HT1080 (cell line): ENCODE measurements around the gene EWSR1. TPM values are rescaled to one million over a fixed set of nuclear protein-coding genes. Genes with fewer than 3 reads are reported as not detected.
"Not testable (repeated sequence)": the region's sequence is repeated elsewhere in the genome, so short reads cannot be mapped to it uniquely, and the experiment has no call there.

Experiments
- DNase-seq: peaks from one replicate; pipeline ENCODE4 v3.0.0-alpha.2; 2015; ENCODE audit warnings: low read depth
- polyA plus RNA-seq, 2 experiments: library from polyadenylated mRNA; depleted of rRNA; stranded (reverse); fragments of >200 nt; gene quantifications; 2 replicates each; pipeline ENCODE4 v1.2.3, GENCODE V29; 2015
- total RNA-seq: library from RNA; depleted of rRNA; stranded (reverse); fragments of >200 nt; shearing (Covaris generic); gene quantifications from 2 replicates; pipeline ENCODE4 v1.2.3, GENCODE V29; 2014; rRNA removed

EWSR1 gene, protein sequence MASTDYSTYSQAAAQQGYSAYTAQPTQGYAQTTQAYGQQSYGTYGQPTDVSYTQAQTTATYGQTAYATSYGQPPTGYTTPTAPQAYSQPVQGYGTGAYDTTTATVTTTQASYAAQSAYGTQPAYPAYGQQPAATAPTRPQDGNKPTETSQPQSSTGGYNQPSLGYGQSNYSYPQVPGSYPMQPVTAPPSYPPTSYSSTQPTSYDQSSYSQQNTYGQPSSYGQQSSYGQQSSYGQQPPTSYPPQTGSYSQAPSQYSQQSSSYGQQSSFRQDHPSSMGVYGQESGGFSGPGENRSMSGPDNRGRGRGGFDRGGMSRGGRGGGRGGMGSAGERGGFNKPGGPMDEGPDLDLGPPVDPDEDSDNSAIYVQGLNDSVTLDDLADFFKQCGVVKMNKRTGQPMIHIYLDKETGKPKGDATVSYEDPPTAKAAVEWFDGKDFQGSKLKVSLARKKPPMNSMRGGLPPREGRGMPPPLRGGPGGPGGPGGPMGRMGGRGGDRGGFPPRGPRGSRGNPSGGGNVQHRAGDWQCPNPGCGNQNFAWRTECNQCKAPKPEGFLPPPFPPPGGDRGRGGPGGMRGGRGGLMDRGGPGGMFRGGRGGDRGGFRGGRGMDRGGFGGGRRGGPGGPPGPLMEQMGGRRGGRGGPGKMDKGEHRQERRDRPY
- total RNA-seq, result 256 and 340 TPM in 2 replicates
- 245 and 248 TPM in 2 replicates for polyA plus RNA-seq (2015; cell fraction: cytosol; rRNA removed)
- 797 and 806 TPM in 2 replicates for polyA plus RNA-seq (2015; cell fraction: nucleus; rRNA removed)

DNA sequence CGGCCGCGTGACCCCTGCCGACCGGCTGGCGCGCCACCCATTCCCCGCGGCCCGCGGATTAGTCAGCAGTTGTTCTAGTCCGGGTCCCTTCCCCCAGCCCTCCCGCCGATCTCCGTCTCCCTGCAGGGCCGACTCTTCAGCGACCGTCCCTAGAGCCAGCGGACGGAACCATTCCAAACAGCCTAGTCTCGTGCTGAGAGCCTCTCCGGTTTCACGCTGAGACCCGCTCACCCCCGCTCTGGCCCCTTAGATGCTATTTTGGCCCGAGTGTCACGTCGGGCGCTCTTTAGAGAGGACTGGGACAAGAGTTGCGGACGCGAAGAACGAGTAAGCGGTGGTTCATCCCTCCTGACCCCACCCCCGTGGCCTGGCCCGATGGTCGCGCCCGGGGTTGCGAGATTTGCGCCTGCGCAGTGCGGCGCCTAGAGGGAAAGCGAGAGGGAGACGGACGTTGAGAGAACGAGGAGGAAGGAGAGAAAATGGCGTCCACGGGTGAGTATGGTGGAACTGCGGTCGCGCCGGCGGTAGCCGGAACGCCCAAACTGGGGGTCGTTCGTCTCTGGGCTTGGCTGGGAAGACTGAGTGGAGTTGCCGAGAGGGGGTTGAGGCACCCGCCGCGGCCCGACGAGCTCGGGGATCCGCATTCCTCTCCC lies at the start of gene EWSR1, which contains the start of gene RHBDD3:
TSS of gene EWSR1 (plus strand) at position 411 of the 653 bp plus-strand sequence. CDS start at position 480, 69 bp downstream.
TSS of gene RHBDD3 (minus strand) at position 124 of the 653 bp plus-strand sequence. CDS start 2,355 bp downstream, outside the sequence.
- peak; percentile 88 for DNase-seq

DNA sequence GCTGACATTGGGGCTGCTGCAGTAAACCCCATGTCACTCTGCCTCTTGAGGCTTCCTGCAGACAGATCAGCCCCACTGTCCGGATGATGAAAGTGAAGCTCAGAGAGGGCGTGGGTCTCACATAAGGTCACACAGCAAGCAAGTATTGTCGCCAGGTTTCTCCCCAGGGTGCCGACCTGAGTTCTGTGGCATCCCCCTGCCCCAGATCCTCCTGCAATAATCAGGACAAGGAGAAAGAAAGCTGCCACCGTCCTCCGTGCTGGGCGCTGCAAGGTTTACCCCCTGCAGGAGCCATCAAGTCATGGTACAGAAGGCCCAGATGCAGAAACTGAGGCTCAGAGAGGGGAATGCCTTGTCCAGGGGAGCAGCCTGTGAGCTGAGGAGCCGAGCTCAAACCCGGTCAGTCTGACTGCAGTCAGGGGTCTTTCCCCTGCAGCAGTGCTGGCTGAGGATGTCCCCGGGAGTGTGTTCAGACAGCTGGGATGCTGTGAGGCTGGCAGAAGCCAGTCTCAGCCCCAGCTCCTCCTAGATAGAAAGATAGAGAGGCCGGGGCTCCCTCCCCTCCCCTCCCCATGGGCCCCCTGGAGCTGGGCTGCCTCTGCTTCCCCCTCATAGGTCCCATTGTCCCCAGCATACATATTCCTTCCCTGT lies 49.2 kb upstream of the EWSR1 start:
- DNase-seq, result no peak

DNA sequence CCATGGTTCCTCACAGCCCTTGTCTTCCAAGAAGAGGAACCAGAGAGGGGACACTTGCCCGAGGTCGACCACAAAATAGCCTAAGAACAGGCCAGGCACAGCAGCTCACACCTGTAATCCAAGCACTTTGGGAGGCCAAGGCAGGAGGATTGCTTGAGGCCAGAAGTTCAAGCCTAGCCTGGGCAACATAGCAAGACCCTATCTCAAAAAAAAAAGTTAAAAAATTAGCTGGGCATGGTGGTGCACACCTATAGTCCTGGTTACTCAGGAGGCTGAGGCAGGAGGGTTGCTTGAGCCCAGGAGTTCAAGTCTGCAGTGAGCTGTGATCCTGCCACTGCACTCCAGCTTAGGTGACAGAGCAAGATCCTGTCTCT lies 48.7 kb upstream of the EWSR1 start:
- DNase-seq, result not testable (repeated sequence)

DNA sequence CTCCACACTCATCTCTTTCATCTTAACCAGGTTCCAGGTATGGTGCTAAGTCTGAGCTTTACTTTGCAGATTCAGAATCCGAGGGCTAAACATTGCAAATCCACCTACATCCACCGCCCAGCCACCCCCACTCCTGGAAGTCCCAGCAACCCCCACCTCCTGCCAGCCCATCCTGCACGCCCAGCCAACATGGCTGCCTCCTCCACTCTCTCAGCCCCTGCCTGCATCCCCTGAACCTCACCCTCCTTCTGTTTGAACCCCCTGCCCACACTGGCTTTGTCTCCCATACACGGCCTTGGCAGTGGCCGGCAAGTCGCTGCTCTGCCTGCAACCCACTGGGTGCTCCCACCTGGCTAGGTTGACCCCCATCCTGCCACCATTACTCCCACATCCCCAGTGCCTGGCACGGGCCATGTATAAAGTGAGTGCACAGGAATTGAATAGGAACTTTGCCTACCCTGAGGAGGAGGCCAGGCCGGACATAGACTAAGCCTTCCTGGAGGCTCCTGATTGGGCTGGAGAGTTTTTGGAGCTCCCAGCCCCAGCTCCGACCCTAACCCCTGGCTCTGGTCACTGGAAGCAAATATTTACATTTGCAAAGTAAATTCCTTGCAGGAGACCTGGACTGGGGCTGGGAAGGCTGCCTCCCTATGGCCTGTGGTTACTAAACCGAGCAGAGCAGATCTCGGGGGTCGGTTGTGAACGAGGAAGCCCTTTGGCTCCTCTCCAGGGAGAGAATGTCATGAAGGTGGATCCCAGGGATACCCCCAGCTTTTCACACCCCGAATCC lies 48.0 kb upstream of the EWSR1 start:
- no peak for DNase-seq

DNA sequence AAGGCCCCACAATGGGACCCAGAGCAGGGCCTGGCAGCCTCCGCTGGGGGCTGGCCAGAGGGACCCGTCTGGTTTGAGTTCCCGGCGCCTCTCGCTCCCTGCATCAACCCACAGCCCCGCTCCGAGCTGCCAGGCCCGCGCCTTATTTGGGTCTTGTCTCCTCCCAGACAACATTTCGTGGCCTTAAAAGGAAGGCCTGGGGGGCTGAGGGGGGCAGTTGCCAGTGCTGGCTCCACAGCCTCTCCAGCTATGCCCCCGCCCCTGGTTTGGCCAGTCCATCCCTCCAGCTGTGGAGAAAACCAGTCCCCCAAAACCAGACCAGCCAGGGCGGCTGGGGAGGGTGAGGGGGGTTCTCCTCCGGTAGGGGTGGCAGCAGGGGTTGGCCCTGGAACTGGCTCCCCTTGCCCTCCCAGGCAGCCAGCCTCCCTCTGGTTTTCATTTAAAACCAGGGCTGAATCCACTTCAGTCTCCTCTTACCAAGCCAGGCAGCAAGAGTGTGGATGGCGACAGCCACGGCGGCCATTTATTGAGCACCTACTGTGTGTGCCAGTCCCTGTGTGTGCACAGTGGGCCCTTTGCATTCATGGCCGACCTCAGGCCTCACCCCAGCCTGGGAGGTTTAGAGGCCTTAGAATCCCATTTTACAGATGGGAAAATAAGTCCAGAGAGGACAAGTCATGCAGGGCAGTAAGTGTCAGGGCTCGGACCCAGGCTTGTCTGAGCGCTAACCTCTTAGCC lies 43.8 kb upstream of the EWSR1 start:
- DNase-seq, result no peak

DNA sequence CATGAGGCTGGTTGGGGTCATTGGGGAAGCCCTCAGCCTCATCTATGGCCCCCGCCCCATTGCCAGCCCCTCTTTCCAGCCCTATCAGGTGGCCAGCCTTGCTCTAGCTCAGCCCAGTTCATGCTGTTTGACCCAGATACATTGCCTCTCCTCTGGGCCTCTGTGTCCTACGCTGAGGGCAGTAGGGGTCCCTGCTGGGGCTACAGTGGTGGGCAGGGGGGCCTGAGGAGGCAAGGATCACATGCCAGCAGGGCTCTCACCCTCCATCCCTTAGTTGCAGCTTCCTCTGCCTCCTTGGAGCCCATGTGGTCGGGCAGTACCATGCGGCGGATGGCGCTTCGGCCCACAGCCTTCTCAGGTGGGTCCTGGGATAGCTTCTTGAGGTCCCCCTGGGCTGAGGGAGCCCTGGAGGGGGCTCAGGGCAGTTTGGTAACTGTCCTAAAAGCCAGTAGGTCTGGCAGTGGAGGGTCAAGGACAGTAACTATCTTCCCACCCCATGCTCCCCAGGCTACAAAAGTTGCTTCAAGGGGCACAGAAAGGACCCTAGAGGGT lies 43.1 kb upstream of the EWSR1 start:
- no peak for DNase-seq

DNA sequence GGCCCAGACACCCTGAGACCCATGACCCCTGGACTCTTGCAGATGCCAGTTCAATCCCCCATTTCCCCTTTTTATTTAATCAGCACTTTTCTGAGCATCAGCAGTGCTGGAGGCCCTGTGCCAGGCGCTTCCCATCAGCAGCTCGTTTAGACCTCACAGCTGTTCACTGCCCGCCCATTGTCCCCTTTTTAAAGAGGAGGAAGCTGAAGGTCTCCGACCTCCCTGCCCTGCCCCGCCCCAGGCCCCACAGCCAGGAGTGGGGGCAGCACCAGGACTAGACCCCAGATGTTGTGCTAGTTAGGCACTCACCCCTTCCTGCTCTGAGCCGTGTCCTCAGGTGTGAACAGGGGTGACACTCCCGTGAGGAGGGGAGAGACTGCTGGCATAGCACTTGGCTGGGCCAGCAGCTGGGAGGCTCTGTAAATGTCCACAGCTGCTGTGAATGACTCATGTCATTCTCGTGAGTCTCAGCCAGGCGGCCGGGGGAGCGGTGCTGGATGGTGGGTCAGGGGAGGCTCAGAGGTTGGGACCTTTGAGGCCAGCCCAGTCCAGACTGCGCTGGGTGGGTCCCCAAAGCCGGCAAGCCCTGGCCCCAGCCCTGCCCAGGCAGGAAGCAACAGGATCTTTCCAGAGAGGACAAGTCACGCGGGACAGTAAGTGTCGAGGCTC lies 42.5 kb upstream of the EWSR1 start:
- peak; percentile 14 for DNase-seq

DNA sequence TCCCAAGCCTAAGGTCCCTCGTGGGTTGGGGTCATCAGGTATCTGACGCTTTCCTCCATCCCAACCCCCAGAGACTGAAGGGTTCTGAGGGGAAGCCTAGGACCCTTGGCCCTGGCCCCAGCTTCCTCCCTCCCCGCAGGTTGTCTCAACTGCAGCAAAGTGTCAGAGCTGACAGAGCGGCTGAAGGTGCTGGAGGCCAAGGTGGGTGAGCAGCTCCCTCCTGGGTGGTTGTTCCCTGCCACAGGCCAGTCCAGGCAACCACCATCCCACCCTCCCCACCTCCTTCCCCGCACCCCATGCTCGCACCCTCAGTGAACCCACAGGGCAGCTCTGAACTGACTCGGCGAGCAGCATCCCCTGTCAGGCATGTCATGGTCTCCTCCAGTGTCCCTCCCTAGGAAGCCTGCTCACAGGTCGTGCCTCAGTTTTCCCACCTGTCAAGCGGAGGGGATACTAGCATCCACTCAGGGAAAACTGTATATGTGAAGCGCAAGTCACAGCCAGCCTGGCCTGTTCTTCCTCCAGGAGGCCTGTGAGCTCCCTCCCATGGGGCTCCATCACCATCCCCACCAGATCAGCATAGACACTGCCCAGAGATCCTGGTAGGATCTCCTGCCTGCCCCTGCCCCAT lies 41.6 kb upstream of the EWSR1 start:
- no peak for DNase-seq

DNA sequence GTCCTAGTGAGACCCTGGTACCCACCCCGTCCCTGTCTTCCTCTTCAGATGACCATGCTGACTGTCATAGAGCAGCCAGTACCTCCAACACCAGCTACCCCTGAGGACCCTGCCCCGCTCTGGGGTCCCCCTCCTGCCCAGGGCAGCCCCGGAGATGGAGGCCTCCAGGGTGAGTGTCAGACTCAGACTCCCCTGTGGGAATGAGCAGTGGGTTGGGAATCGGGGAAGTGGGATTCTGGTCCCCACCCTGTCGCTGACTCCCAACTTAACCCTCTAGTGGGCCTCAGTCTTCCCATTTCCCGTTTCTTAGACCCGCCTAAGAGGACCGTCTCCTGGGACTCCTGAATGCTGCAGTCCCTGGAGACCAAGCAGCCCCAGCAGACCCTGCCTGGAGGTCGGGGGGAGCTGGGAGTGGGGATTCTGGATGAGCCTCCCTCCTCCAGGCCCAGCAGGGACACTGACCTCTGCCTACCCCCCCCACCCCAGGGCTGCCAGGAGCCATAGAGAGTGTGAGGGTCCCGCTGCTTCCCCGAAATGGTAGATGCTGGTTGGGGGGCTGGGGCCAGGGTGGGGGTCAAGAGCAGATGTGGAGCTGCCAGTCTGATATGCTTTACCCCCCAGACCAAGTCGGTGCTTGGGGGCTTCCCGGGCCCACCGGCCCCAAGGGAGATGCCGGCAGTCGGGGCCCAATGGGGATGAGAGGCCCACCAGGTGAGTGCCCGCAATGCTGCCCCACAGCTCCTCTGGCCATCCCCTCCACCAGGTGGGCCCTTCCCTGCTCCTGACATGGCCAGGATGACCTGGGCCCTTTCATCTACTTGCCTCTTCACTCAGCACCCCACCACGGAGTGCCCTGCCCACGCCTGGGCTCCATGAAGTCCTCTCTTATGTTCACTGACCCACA lies 36.8 kb upstream of the EWSR1 start:
- DNase-seq, result no peak

DNA sequence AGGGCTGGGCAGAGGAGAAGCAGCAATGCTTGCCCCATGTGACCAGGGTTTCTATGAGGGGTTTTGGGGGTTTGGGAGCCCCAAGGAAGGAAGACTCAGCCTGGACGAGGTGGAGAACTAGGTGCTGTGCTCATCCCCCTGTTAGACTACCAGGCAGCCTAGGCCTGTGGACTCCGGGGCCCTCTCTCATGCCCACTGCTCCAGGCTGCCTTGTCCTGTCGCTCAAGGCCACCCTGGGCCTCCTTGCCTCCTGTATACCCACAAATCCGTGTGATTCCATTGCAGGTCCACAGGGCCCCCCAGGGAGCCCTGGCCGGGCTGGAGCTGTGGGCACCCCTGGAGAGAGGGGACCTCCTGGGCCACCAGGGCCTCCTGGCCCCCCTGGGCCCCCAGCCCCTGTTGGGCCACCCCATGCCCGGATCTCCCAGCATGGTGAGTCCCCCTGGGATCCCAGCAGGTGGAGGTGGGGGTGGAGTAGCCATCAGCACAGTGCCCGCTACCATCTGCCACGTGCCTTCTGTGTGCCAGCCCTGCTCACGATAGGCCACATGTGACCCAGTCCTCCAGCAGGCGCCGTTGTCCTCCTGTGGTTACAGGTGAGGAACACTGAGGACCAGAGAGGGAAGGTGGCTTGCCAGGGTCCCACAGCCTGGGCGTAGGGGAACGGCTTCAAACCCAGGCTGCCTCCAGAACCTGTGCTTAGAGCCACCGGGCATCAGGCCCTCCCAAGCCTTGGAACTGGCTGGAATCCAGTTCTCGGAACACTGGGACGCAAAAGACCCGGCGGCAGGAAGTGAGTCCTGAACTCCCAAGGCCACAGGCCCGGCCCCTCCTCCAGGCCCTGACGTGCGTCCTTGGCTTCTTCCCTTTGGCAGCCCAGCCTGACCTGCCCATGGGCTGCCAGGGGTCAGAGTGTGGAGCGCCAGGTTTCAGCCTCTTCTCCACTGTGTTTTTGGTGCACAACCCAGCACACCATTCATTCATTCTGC lies 35.8 kb upstream of the EWSR1 start:
- DNase-seq, result peak; percentile 11

DNA sequence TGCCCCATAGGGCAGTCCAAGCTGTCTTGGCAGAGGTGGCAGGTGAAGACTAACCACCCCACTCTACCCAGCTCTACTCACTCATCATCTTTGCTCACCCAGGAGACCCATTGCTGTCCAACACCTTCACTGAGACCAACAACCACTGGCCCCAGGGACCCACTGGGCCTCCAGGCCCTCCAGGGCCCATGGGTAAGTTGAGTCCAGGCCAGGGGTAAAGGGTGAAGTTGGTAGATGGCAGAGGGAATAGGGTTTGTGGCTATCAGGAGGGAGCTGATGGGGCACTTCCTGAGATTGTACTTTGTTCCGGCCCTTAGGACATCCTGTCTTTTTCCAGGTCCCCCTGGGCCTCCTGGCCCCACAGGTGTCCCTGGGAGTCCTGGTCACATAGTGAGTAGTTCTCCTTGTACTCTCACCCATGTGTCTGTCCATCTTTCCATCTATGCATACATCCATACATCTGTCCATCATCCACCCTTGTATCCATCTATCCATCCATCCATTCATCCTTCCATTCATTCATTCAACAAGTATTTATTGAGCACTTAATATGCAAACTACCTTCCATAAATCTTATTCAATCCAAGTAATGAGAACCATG lies 34.7 kb upstream of the EWSR1 start:
- DNase-seq, result no peak

DNA sequence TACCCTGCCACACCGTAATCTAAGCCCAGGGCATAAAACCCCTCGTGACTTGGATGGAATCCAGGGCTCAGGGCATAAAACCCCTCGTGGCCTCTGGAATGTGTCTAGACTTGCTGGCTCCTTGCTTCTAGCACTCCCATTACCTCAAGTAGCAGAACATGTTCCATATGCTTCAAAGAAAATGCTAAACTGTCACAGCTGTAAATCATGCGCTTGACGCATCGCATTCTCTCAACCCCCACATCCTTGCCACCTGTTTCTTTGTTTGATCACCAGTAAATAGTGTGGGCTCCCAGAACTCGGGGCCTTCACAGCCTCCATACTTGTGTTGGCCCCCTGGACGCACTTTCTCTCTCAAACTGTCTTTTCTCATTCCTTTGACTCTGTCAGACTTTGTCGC lies 27.6 kb upstream of the EWSR1 start:
- not testable (repeated sequence) for DNase-seq

DNA sequence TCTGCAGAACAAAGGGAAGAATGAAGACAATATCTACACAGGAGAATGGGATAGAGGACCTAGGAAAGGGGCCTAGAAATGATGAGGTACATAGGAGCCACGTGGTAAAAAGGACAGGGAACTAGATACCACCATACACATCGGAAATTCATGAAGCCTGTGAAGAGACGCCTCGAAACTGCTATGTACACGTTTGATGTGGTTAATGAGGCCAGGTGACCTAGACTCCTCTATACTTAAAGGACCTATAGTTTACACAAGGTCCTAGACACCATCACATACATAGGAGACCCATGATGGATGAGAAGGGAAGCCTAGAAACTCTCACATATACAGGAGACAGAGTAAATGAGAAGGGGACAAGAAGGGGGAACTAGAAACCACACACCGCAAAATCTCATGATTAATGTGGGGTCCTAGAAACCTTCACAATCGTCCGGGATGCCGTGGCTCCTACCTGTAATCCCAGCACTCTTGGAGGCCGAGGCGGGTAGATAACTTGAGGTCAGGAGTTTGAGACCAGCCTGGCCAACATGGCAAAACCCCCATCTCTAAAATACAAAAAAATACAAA lies 24.1 kb upstream of the EWSR1 start:
- DNase-seq, result no peak

DNA sequence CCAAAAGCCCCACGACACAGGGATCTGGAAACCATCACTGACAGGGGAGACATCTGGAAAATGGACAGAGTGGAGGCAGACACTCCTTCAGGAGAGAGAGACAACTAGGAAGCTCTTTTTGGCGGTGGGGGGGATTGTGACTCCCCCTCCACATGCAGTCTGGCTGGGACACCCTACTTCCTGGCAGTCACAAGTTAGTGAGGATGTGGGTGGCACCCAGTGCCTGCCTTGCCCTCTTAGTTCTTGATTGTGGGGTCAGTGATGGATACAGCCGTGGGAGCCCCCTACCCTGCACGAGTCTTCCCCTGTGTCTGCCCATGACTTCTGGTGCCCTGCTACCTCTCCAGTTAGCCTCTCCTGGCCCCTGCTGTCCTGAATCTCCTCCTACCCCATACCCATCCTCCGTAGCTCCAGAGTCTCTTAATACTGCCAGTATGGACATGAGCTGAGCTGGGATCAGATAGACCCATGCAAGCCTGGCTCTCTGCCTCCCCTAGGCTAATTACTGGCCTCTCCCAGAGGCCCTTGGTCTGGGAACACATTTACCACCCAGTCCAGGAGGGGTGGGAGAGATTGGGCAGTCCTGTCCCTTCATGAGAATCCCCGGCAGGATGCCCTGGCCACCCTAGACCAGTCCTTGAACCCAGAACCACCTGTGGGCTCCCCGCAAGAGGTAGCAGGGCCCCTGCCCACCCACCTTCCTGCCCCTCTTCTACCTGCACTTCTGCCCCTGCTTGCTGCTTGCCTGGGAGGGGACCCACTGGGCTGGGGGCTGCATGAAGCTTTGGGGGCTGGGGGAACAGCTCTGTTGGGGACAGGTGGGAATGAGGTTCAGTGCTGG lies 23.1 kb upstream of the EWSR1 start:
- no peak for DNase-seq
